ENCODE measurements around the gene CTNNA3.

The CTNNA3 gene

GRCh38 chr10:66925896-66926715, 769.9 kb downstream of the CTNNA3 start, which contains the start of gene LRRTM3:
LRRTM3 (plus strand) TSS chr10:66926036.
- peak in 1 of 2 donors; percentile 19 for DNase-seq

DNA sequence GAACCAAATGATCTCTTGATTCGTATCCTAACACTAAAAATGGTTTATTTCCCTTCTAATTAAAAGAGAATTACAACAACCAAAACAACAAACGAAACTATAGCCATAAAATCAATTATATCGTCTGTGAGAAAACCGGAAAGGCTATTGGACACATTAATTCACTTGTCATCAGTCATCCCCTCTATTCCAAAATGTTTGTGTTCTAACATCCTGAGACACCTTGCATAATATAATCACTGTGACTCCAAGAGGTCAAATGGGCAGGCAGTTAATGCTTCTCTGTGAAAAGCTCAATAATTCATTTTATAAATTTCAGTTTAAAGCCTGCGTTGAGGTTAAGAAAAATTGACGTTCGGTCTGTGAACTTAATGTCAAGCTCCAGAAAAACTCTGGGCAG, 770.6 kb downstream of the CTNNA3 start:
- no peak for DNase-seq

GRCh38 chr10:66924674-66925345, 771.2 kb downstream of the CTNNA3 start:
- DNase-seq = no peak

GRCh38 chr10:66919248-66919647, 776.7 kb downstream of the CTNNA3 start:
- no peak for DNase-seq

DNA sequence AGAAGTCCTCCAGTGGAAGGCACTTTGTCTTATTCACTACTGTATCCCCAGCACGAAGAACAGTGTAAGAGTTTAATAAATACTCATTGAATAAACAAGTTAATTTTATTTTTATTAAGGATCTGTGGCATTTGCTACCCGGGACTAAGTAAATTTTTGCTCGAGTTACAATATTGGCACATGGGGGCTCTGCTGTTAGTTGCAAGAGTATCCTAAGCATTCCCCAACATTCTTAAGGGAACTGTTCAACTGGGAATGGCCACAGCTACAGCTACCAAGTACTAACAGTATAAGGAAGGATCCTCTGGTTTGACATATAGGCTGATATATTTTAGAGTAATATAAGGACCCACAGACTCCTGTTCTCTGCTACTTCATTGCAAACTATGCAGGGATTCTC, 778.9 kb downstream of the CTNNA3 start:
- DNase-seq = no peak

DNA sequence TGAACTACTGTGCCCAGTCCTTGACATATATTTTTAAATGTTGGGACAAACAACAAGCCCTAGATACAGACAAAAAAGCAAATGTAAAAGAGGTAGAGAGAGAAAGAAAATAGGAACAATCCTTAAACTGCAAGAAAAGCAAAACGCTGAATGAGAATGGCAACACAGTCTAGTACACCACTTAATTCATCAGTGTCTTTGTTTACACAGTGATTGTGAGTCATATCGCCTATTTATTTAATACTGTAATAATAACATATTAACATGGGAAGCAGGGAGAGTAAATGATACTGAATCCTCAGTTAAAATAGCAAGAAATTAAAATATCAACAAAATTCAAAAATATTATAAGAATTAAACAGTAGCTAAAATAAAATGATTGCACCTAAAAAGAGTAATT, 780.0 kb downstream of the CTNNA3 start:
- no peak for DNase-seq

DNA sequence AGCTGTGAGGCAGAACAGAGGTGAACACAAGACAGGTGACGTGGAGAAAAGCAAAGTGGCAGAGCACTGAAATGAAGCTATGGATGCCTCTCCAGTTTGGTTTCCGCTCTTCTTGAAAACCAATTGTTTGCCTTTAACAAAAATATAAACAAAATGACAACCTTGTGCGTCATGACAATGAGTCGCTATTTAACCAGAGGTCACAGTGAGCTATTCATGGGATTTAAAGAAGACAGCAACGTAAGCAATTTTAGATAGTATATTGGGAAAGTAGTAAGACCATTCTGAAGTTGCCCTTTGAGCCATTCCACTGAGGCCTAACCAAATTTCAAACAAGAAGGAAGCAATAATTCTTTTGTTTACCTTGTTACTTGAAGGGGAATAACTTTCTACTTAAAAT, 785.3 kb downstream of the CTNNA3 start:
- no peak for DNase-seq

GRCh38 chr10:66892871-66893270, 803.1 kb downstream of the CTNNA3 start:
- no peak for DNase-seq

DNA sequence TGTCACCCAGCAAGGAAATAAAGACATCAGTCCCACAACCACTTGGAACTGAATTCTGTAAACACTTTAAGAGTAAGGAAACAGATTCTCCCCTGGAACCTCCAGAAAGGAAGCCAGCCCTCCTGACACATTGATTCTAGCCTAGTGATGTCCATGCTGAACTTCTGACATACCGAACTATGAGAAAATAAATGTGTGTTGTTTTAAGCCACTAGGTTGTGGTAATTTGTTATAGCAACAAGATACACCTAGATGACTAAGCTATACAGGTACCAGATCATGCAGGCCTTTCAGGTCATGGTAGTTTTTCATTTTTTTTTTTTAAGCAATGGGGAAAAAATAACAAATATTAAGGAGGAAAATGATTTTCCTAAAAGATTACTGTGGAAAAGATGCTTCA, 807.8 kb downstream of the CTNNA3 start:
- DNase-seq = no peak

- no peak for DNase-seq
Measured at GRCh38 chr10:66886848-66887247, 809.1 kb downstream of the CTNNA3 start.

- no peak for DNase-seq
Measured at GRCh38 chr10:66882271-66882670, 813.7 kb downstream of the CTNNA3 start.

DNA sequence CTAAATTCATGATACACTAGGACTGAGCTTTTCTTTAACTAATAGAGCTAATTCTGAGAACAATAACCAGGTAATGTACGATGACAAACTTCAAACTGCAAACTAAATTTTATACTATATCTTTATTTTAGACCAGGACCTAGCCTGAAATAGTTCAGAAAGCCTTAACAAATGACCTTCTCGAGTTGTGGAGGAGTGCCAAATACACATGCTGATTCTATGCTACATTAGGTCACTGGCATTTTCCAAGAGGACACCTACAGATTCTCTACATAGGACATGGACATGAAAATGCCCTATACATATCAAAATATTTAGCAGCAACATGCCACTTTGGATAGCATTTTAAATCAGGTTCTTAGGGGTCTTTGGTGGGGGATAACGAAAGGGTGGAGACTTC, 814.2 kb downstream of the CTNNA3 start:
- no peak for DNase-seq

DNA sequence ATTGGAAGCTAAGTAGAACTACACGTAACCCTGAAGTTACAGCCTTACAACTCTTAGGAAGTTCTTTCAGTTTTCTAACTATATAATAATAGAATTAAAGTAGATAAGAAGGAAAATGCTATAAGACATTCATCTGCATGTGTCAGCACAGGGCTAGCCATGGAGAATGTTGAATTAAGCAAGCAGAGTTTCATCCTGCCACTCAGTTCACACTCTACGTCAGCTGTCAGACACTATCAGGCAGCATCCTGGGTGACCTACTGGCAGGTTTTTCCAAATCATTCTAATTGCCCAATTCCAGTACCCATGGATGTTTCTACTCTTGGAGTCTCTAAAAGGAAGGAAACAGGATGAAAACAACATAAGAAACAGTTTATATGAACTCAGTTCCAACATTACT, 815.2 kb downstream of the CTNNA3 start:
- no peak for DNase-seq

DNA sequence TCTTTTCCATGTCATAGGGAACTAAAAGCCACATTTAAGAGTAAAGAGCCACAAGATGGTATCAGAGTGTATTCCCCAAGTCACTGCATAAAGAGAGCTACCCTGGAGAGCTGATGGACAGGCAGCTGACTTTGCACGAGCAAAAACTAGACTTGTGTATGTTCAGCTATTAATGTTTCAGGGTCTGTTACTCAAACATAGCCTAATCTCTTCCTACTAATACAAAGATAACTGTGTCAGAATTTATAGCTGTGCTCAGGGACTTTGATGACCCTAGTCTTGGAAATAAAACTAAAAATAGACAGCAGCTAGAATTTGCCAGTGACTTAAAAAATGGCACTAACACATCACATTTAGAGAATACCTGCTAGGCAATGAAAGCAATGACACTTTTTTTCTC, 815.7 kb downstream of the CTNNA3 start:
- no peak for DNase-seq

DNA sequence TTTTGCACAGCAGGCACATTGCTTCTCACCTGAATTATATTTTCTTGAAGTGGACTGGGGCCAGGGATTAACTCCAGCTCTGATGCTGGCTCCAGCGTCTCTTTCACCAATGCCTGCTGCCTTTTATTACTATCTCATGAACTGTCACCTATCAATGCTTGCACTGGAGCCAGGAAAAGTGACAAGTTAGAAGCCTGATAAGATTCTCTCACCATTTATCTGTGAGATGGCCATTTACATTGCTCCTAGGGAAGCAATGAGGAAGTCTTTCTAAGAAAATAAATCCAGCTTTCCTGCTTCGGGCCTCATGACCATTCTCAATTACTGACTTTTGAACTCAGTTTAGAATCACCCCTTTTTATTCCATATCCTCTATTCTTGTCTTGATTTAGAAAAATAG, 818.6 kb downstream of the CTNNA3 start:
- DNase-seq = no peak

DNA sequence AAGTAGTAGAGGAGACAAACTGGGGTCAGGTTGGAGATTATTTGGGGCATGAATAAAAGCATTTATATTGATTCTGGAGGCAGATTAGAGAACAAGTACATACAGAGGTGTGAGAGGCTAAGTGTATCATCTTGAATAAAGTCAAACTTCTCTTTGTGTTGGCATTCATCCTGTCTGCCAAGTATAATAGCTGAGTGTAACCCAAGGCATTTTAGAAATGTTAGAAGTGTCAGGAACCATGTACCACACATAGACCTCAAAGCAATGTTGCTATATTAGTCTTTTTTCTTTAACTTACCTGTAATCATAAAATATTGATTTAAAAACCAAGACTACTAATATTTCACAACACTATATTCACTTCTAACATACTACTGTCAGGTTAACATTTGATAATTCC, 826.4 kb downstream of the CTNNA3 start:
- DNase-seq = no peak

GRCh38 chr10:66862687-66863258, 833.2 kb downstream of the CTNNA3 start:
- no peak for DNase-seq

- no peak for DNase-seq
Measured at GRCh38 chr10:66860376-66860945, 835.5 kb downstream of the CTNNA3 start.

- DNase-seq = no peak
Measured at GRCh38 chr10:66852811-66853210, 843.2 kb downstream of the CTNNA3 start.

GRCh38 chr10:66848856-66849255, 847.1 kb downstream of the CTNNA3 start:
- DNase-seq = no peak

GRCh38 chr10:66844176-66844942, 851.6 kb downstream of the CTNNA3 start:
- no peak for DNase-seq

DNA sequence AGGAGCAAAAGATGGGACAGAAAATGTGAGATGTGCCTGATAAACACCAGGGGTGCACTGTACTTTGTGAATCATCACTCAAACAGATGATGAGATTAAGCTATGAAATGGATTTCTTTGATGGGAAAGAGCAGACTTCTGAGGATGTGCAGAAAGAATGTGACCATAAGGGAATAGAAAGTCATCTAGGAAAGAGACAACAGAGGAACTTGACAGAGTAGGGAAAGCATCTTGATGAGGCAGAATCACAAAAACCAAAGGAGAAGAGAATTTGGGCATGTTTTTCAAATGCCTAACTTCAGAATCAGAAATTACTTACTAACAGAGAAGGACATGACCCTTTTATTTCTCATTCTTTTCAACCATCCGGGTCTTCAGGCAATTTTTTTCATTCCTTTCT, 852.6 kb downstream of the CTNNA3 start:
- no peak for DNase-seq

DNA sequence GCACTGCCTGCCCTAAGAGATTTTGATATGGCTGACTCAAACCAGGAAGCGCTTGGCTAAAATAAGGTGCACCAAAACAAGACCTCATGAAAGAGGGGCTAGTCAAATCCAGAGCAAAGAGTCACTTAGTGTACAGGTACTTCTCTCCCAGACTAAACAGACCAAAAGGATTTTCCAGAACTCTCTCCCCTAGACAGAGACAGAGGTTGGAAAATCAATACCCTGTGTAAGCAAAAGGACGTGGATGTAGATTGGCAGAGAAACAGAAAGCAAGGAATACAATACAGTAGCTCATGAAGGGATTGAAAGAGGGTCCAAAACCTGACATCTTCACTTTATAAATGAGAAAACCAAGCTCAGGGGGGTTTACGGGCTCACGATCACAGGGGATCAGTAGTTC, 853.1 kb downstream of the CTNNA3 start:
- DNase-seq = no peak
